ENCODE data around the gene IDUA. TPM values are rescaled to one million over a fixed set of nuclear protein-coding genes. Genes with fewer than 3 reads are reported as not detected.
"Not testable (repeated sequence)": the region's sequence is repeated elsewhere in the genome, so short reads cannot be mapped to it uniquely, and the experiment has no call there.

Gene IDUA
- total RNA-seq, 5 donors from 2014 or later (not counting 1 experiment from before 2014, with no cell fraction given) = 60.4 to 96.5 (median 78.7) TPM

- Mint-ChIP-seq H3K4me3 (peak overlapping the region; percentile 43 to 57 (median 53)), H3K9me3 (no peaks in the 10 kb centered on the region), H3K27ac (no peak overlapping the region), H3K4me1 (peaks cover 12 to 16% (median 15%) of the 10 kb centered on the region in 3 donors), H3K36me3 (no peaks in the 10 kb centered on the region), H3K27me3 (no peaks in the 10 kb centered on the region)
- ATAC-seq (replicated peaks in 1 of 4) = peak; percentile 56 to 68 (median 64)
- Histone ChIP-seq H3K4me3 (ENCODE audit: control insufficient read depth in 1 of 2, extremely low read depth in 1 of 2, low read length in 1 of 2) (peak overlapping the region; percentile 64 to 74), H3K27ac (ENCODE audit: low read length) (peak overlapping the region; percentile 72), H3K36me3 (ENCODE audit: control insufficient read depth in 2 of 2, extremely low read depth in 1 of 2, insufficient read depth in 1 of 2, low read length in 1 of 2) (peaks cover 0 to 5% of the 10 kb centered on the region in 2 donors), H3K27me3 (replicated peaks in 1 of 2; ENCODE audit: control insufficient read depth in 2 of 2, extremely low read depth in 1 of 2, insufficient read depth in 2 of 2, low read length in 1 of 2) (peaks cover 0 to 14% of the 10 kb centered on the region in 2 experiments), H3K9me3 (no peaks in the 10 kb centered on the region), H3K4me1 (ENCODE audit: control insufficient read depth in 1 of 2, extremely low read depth in 1 of 2, insufficient read depth in 2 of 2, low read length in 2 of 2) (peaks cover 8 to 56% of the 10 kb centered on the region in 2 experiments)
- POLR2A ChIA-PET = no interaction called here
- CTCF ChIA-PET = no interaction called here
- DNase-seq = peak; percentile 25 to 72 (median 58)
- WGBS (ENCODE audit: insufficient coverage) = 2% methylated on average over 64 of the region's 65 CpGs
Observed at GRCh38 chr4:972651-973424, 14.0 kb upstream of the IDUA start.

GRCh38 chr4:973431-974397, 13.1 kb upstream of the IDUA start, which contains the start of gene DGKQ:
TSS of gene DGKQ (minus strand) at chr4:973569. CDS start at chr4:973482, 87 bp downstream.
- Mint-ChIP-seq H3K27me3 (no peaks in the 10 kb centered on the region), H3K36me3 (no peaks in the 10 kb centered on the region), H3K27ac (no peak within 1 kb of the TSS), H3K4me1 (peaks cover 12 to 16% (median 15%) of the 10 kb centered on the region in 3 donors), H3K4me3 (peak within 1 kb of the TSS; percentile 43 to 57 (median 53)), H3K9me3 (no peaks in the 10 kb centered on the region)
- Histone ChIP-seq H3K27ac (ENCODE audit: low read length) (peak within 1 kb of the TSS; percentile 72), H3K9me3 (no peaks in the 10 kb centered on the region), H3K27me3 (replicated peaks in 1 of 2; ENCODE audit: control insufficient read depth in 2 of 2, extremely low read depth in 1 of 2, insufficient read depth in 2 of 2, low read length in 1 of 2) (peaks cover 0 to 8% of the 10 kb centered on the region in 2 experiments), H3K4me1 (ENCODE audit: control insufficient read depth in 1 of 2, extremely low read depth in 1 of 2, insufficient read depth in 2 of 2, low read length in 2 of 2) (peaks cover 8 to 48% of the 10 kb centered on the region in 2 experiments), H3K4me3 (ENCODE audit: control insufficient read depth in 1 of 2, extremely low read depth in 1 of 2, low read length in 1 of 2) (peak within 1 kb of the TSS; percentile 64 to 74), H3K36me3 (ENCODE audit: control insufficient read depth in 2 of 2, extremely low read depth in 1 of 2, insufficient read depth in 1 of 2, low read length in 1 of 2) (peaks cover 0 to 5% of the 10 kb centered on the region in 2 donors)
- POLR2A ChIA-PET = no interaction called here
- ATAC-seq (replicated peaks in 1 of 4) (peak; percentile 84 to 95 (median 87)), DNase-seq (peak; percentile 73 to 94 (median 84))
- CTCF ChIA-PET = no interaction called here
- WGBS (ENCODE audit: insufficient coverage) = 27% methylated on average over 110 of the region's 123 CpGs

- H3K4me1 Mint-ChIP-seq = peaks cover 12 to 15% (median 14%) of the 10 kb centered on the region in 3 donors
Observed at GRCh38 chr4:974668-975067, 12.2 kb upstream of the IDUA start.

GRCh38 chr4:976016-976415, 10.8 kb upstream of the IDUA start:
- H3K4me1 Mint-ChIP-seq; H3K27ac Mint-ChIP-seq; H3K27ac ChIP-seq (ENCODE audit: low read length); DNase-seq; H3K36me3 ChIP-seq (ENCODE audit: control insufficient read depth in 2 of 2, extremely low read depth in 1 of 2, insufficient read depth in 1 of 2, low read length in 1 of 2); CTCF ChIA-PET; POLR2A ChIA-PET; H3K27me3 ChIP-seq (replicated peaks in 1 of 2; ENCODE audit: control insufficient read depth in 2 of 2, extremely low read depth in 1 of 2, insufficient read depth in 2 of 2, low read length in 1 of 2); H3K36me3 Mint-ChIP-seq; H3K27me3 Mint-ChIP-seq; H3K4me3 Mint-ChIP-seq; ATAC-seq (replicated peaks in 1 of 4); H3K9me3 ChIP-seq; H3K9me3 Mint-ChIP-seq; H3K4me3 ChIP-seq (ENCODE audit: control insufficient read depth in 1 of 2, extremely low read depth in 1 of 2, low read length in 1 of 2): not testable (repeated sequence)
- WGBS (ENCODE audit: insufficient coverage) = no CpG with 5 or more reads among the region's 25 CpGs
- H3K4me1 ChIP-seq (ENCODE audit: control insufficient read depth in 1 of 2, extremely low read depth in 1 of 2, insufficient read depth in 2 of 2, low read length in 2 of 2) = peaks cover 8 to 26% of the 10 kb centered on the region in 2 experiments

More at GRCh38 chr4:974668-975067, 12.2 kb upstream of the IDUA start:
- H3K9me3 ChIP-seq = no peaks in the 10 kb centered on the region
- H3K4me3 Mint-ChIP-seq = peak overlapping the region; percentile 6 to 34 (median 7)
- no peak overlapping the region for H3K27ac Mint-ChIP-seq
- DNase-seq = no peak
- H3K4me1 ChIP-seq (ENCODE audit: control insufficient read depth in 1 of 2, extremely low read depth in 1 of 2, insufficient read depth in 2 of 2, low read length in 2 of 2) = peaks cover 8 to 40% of the 10 kb centered on the region in 2 experiments
- H3K4me3 ChIP-seq (ENCODE audit: control insufficient read depth in 1 of 2, extremely low read depth in 1 of 2, low read length in 1 of 2) = no peak overlapping the region
- H3K27me3 Mint-ChIP-seq = no peaks in the 10 kb centered on the region
- H3K36me3 Mint-ChIP-seq = no peaks in the 10 kb centered on the region
- no peak for ATAC-seq (replicated peaks in 1 of 4)
- H3K27me3 ChIP-seq (replicated peaks in 1 of 2; ENCODE audit: control insufficient read depth in 2 of 2, extremely low read depth in 1 of 2, insufficient read depth in 2 of 2, low read length in 1 of 2) = peaks cover 0 to 2% of the 10 kb centered on the region in 2 experiments
- H3K9me3 Mint-ChIP-seq = no peaks in the 10 kb centered on the region
- CTCF ChIA-PET = no interaction called here
- POLR2A ChIA-PET = no interaction called here
- peaks cover 0 to 5% of the 10 kb centered on the region in 2 donors for H3K36me3 ChIP-seq (ENCODE audit: control insufficient read depth in 2 of 2, extremely low read depth in 1 of 2, insufficient read depth in 1 of 2, low read length in 1 of 2)
- no peak overlapping the region for H3K27ac ChIP-seq (ENCODE audit: low read length)
- 86% methylated on average over 6 of the region's 9 CpGs for WGBS (ENCODE audit: insufficient coverage)

- Mint-ChIP-seq H3K9me3 (no peaks in the 10 kb centered on the region), H3K27ac (no peak overlapping the region), H3K27me3 (no peaks in the 10 kb centered on the region), H3K36me3 (peaks cover 5% of the 10 kb centered on the region), H3K4me1 (peaks cover 0 to under 1% (median 0%) of the 10 kb centered on the region in 3 donors), H3K4me3 (no peak overlapping the region)
- Histone ChIP-seq H3K4me3 (ENCODE audit: control insufficient read depth in 1 of 2, extremely low read depth in 1 of 2, low read length in 1 of 2) (no peak overlapping the region), H3K9me3 (no peaks in the 10 kb centered on the region), H3K4me1 (ENCODE audit: control insufficient read depth in 1 of 2, extremely low read depth in 1 of 2, insufficient read depth in 2 of 2, low read length in 2 of 2) (peaks cover 0 to 4% of the 10 kb centered on the region in 2 experiments), H3K27ac (ENCODE audit: low read length) (no peak overlapping the region), H3K27me3 (replicated peaks in 1 of 2; ENCODE audit: control insufficient read depth in 2 of 2, extremely low read depth in 1 of 2, insufficient read depth in 2 of 2, low read length in 1 of 2) (no peaks in the 10 kb centered on the region), H3K36me3 (ENCODE audit: control insufficient read depth in 2 of 2, extremely low read depth in 1 of 2, insufficient read depth in 1 of 2, low read length in 1 of 2) (no peaks in the 10 kb centered on the region)
- CTCF ChIA-PET = no interaction called here
- 88% methylated on average over 8 of the region's 20 CpGs for whole genome bisulfite sequencing (ENCODE audit: insufficient coverage)
- ATAC-seq (replicated peaks in 1 of 4) (no peak), DNase-seq (no peak)
- POLR2A ChIA-PET = no interaction called here
Observed at GRCh38 chr4:978957-979701, 7.7 kb upstream of the IDUA start.

- peaks cover 15 to 22% (median 21%) of the 10 kb centered on the region in 3 donors for H3K4me1 Mint-ChIP-seq
- WGBS (ENCODE audit: insufficient coverage) = 90% methylated on average over 13 of the region's 17 CpGs
- no peak for ATAC-seq (replicated peaks in 1 of 4)
- Histone ChIP-seq H3K36me3 (ENCODE audit: control insufficient read depth in 2 of 2, extremely low read depth in 1 of 2, insufficient read depth in 1 of 2, low read length in 1 of 2) (no peaks in the 10 kb centered on the region), H3K27ac (ENCODE audit: low read length) (no peak overlapping the region), H3K4me3 (ENCODE audit: control insufficient read depth in 1 of 2, extremely low read depth in 1 of 2, low read length in 1 of 2) (no peak overlapping the region), H3K27me3 (replicated peaks in 1 of 2; ENCODE audit: control insufficient read depth in 2 of 2, extremely low read depth in 1 of 2, insufficient read depth in 2 of 2, low read length in 1 of 2) (no peaks in the 10 kb centered on the region), H3K4me1 (ENCODE audit: control insufficient read depth in 1 of 2, extremely low read depth in 1 of 2, insufficient read depth in 2 of 2, low read length in 2 of 2) (peaks cover 14 to 24% of the 10 kb centered on the region in 2 experiments), H3K9me3 (no peaks in the 10 kb centered on the region)
- H3K27me3 Mint-ChIP-seq = no peaks in the 10 kb centered on the region
- H3K36me3 Mint-ChIP-seq = peaks cover 5% of the 10 kb centered on the region
- no peaks in the 10 kb centered on the region for H3K9me3 Mint-ChIP-seq
- CTCF ChIA-PET = no interaction called here
- no peak overlapping the region for H3K4me3 Mint-ChIP-seq
- no peak overlapping the region for H3K27ac Mint-ChIP-seq
- no peak for DNase-seq
- POLR2A ChIA-PET = no interaction called here
Observed at GRCh38 chr4:982291-982690, 4.6 kb upstream of the IDUA start.

Measured in T-cell (primary cell).